Stimulated activated CD4-positive, alpha-beta T cell treated with anti-CD3 and anti-CD28 coated beads, Interleukin-1b, Interleukin-23, amount 100 ng/mL, for 48 hours (primary cell): ENCODE results near the gene MOB1A.
"Not testable (repeated sequence)": the region's sequence is repeated elsewhere in the genome, so short reads cannot be mapped to it uniquely, and the experiment has no call there.

Source experiments
- DNase-seq: peaks from one replicate; pipeline ENCODE4 v3.0.0-alpha.2; 2020

The MOB1A gene

GRCh38 chr2:74178211-74179062 is at the start of gene MOB1A:
Gene MOB1A, minus strand, starts transcription at chr2:74178879. Its CDS starts 205 bp downstream, at chr2:74178674.
- peak; percentile 98 for DNase-seq

- DNase-seq = no peak
Observed at GRCh38 chr2:74227646-74228045, 49.0 kb upstream of the MOB1A start.

GRCh38 chr2:74226648-74227213 is 48.1 kb upstream of the MOB1A start:
- DNase-seq = no peak

- DNase-seq = no peak
Observed at GRCh38 chr2:74225698-74226459, 47.2 kb upstream of the MOB1A start.

- no peak for DNase-seq
Observed at GRCh38 chr2:74223941-74224770, 45.5 kb upstream of the MOB1A start.

- no peak for DNase-seq
Observed at GRCh38 chr2:74222300-74222650, 43.6 kb upstream of the MOB1A start.

- DNase-seq = no peak
Observed at GRCh38 chr2:74221604-74222299, 43.1 kb upstream of the MOB1A start.

GRCh38 chr2:74221091-74221490 is 42.4 kb upstream of the MOB1A start:
- no peak for DNase-seq

- no peak for DNase-seq
Observed at GRCh38 chr2:74219846-74220486, 41.3 kb upstream of the MOB1A start.

GRCh38 chr2:74216642-74217041 is 38.0 kb upstream of the MOB1A start:
- no peak for DNase-seq

GRCh38 chr2:74215771-74216170 is 37.1 kb upstream of the MOB1A start:
- DNase-seq = not testable (repeated sequence)

GRCh38 chr2:74212702-74213410 is 34.2 kb upstream of the MOB1A start:
- DNase-seq = no peak

GRCh38 chr2:74206180-74206688 is 27.6 kb upstream of the MOB1A start:
- peak; percentile 52 for DNase-seq

GRCh38 chr2:74205596-74205995 is 26.9 kb upstream of the MOB1A start:
- DNase-seq = peak; percentile 44

- DNase-seq = no peak
Observed at GRCh38 chr2:74205113-74205512, 26.4 kb upstream of the MOB1A start.

- DNase-seq = no peak
Observed at GRCh38 chr2:74204436-74204835, 25.8 kb upstream of the MOB1A start.

GRCh38 chr2:74201596-74201995 is 22.9 kb upstream of the MOB1A start:
- DNase-seq = no peak

GRCh38 chr2:74201196-74201595 is 22.5 kb upstream of the MOB1A start:
- DNase-seq = no peak

- peak; percentile 29 for DNase-seq
Observed at GRCh38 chr2:74199871-74200305, 21.2 kb upstream of the MOB1A start.

GRCh38 chr2:74199275-74199701 is 20.6 kb upstream of the MOB1A start:
- DNase-seq = no peak
